Ramos (cell line): ENCODE measurements around the gene MYEOV.

Experiments used
- in situ Hi-C: fragments of 300-500 bp; cut with MboI; formaldehyde crosslinking; loops from one replicate; pipeline ENCODE4 v1.14.3; 2022; ENCODE audit warnings: low sequenced_read_pairs; ENCODE audit not compliant: unreplicated experiment

MYEOV gene

GRCh38 chr11:69312453-69313404 is 18.8 kb downstream of the MYEOV start:
- in situ Hi-C loops, result no loop called here

GRCh38 chr11:69313992-69314391 is 20.0 kb downstream of the MYEOV start:
- in situ Hi-C loops, result no loop called here

- in situ Hi-C loops, result no loop called here
Observed at GRCh38 chr11:69314555-69314954, 20.6 kb downstream of the MYEOV start.

- in situ Hi-C loops, result no loop called here
Observed at GRCh38 chr11:69316956-69317355, 23.0 kb downstream of the MYEOV start.

GRCh38 chr11:69317401-69318092 is 23.6 kb downstream of the MYEOV start:
- in situ Hi-C loops, result no loop called here

- in situ Hi-C loops, result no loop called here
Observed at GRCh38 chr11:69318093-69318420, 24.1 kb downstream of the MYEOV start.

- in situ Hi-C loops, result no loop called here
Observed at GRCh38 chr11:69319255-69320106, 25.5 kb downstream of the MYEOV start.

GRCh38 chr11:69320326-69320725 is 26.4 kb downstream of the MYEOV start:
- in situ Hi-C loops, result no loop called here

- in situ Hi-C loops, result no loop called here
Observed at GRCh38 chr11:69320756-69321741, 27.1 kb downstream of the MYEOV start.

GRCh38 chr11:69321877-69322361 is 28.0 kb downstream of the MYEOV start:
- in situ Hi-C loops, result no loop called here

GRCh38 chr11:69325446-69325845 is 31.5 kb downstream of the MYEOV start:
- in situ Hi-C loops, result no loop called here

- in situ Hi-C loops, result no loop called here
Observed at GRCh38 chr11:69326622-69327219, 32.8 kb downstream of the MYEOV start.

- in situ Hi-C loops, result no loop called here
Observed at GRCh38 chr11:69327741-69328191, 33.8 kb downstream of the MYEOV start.

GRCh38 chr11:69328231-69328630 is 34.3 kb downstream of the MYEOV start:
- in situ Hi-C loops, result no loop called here

GRCh38 chr11:69329581-69329980 is 35.6 kb downstream of the MYEOV start:
- in situ Hi-C loops, result no loop called here

GRCh38 chr11:69330330-69330729 is 36.4 kb downstream of the MYEOV start:
- in situ Hi-C loops, result no loop called here

- in situ Hi-C loops, result no loop called here
Observed at GRCh38 chr11:69333149-69333710, 39.3 kb downstream of the MYEOV start.

GRCh38 chr11:69333879-69334278 is 39.9 kb downstream of the MYEOV start:
- in situ Hi-C loops, result no loop called here
